ENCODE measurements around the gene VMP1. TPM values are rescaled to one million over a fixed set of nuclear protein-coding genes. Genes with fewer than 3 reads are reported as not detected.
A peak's percentile ranks its signal among the peaks of the same experiment; 100 is the strongest.

Gene VMP1
- total and polyA plus RNA-seq, 2 of the 13 experiments (the other 11 are each of a cell fraction or from before 2014, with no cell fraction given) = 186 to 271 TPM

- TF ChIP-seq CSRNP2 (CRISPR knock-in tag; conservative IDR thresholded peaks at IDR 0.05; ENCODE audit: low read depth) = no peak
- no peak for TF ChIP-seq JUND (CRISPR knock-in tag; IDR thresholded peaks at IDR 0.05)
- no peak for TF ChIP-seq SIX1 (CRISPR knock-in tag; IDR thresholded peaks at IDR 0.05; ENCODE audit: borderline replicate concordance)
- no peak for TF ChIP-seq TFAP4 (IDR thresholded peaks at IDR 0.05; ENCODE audit: borderline replicate concordance, low read depth)
- peak in 1 of 2 experiments; percentile 89; a peak in 2 of 4 replicates for TF ChIP-seq EP300 (IDR thresholded peaks at IDR 0.05; ENCODE audit: low read depth in 2 of 2, low read length in 2 of 2)
- TF ChIP-seq EP300 (CRISPR knock-in tag; IDR thresholded peaks at IDR 0.05; ENCODE audit: borderline replicate concordance) = peak; percentile 45; the same call in 1 of the 2 replicates
- peak; percentile 64 for TF ChIP-seq SKI (IDR thresholded peaks at IDR 0.05; ENCODE audit: partially characterized antibody)
- no peak for TF ChIP-seq SIN3A (IDR thresholded peaks at IDR 0.05; ENCODE audit: borderline replicate concordance, low read depth, low read length)
- TF ChIP-seq ZNF557 (CRISPR knock-in tag; IDR thresholded peaks at IDR 0.05) = no peak
- TF ChIP-seq ZNF138 (CRISPR knock-in tag; IDR thresholded peaks at IDR 0.05; ENCODE audit: low read depth) = no peak
- TF ChIP-seq RFXANK (CRISPR knock-in tag; IDR thresholded peaks at IDR 0.05) = no peak
- no peak for TF ChIP-seq ZNF878 (CRISPR knock-in tag; IDR thresholded peaks at IDR 0.05)
- no peak for TF ChIP-seq ZBTB44 (CRISPR knock-in tag; IDR thresholded peaks at IDR 0.05)
- TF ChIP-seq LBX2 (CRISPR knock-in tag; IDR thresholded peaks at IDR 0.05; ENCODE audit: borderline replicate concordance) = no peak
- no peak for TF ChIP-seq THAP7 (CRISPR knock-in tag; IDR thresholded peaks at IDR 0.05)
- TF ChIP-seq FLYWCH1 (CRISPR knock-in tag; IDR thresholded peaks at IDR 0.05) = no peak
- TF ChIP-seq ZNF737 (CRISPR knock-in tag; IDR thresholded peaks at IDR 0.05; ENCODE audit: borderline replicate concordance) = no peak
- no peak for TF ChIP-seq HNF1B (CRISPR knock-in tag; IDR thresholded peaks at IDR 0.05)
- TF ChIP-seq ZNF746 (CRISPR knock-in tag; IDR thresholded peaks at IDR 0.05) = no peak
- no peak for TF ChIP-seq SIN3B (IDR thresholded peaks at IDR 0.05; ENCODE audit: low read length)
- TF ChIP-seq KLF11 (CRISPR knock-in tag; IDR thresholded peaks at IDR 0.05) = no peak
- TF ChIP-seq ZNF607 (CRISPR knock-in tag; IDR thresholded peaks at IDR 0.05; ENCODE audit: borderline replicate concordance) = no peak
- no peak for TF ChIP-seq PHF8 (CRISPR knock-in tag; IDR thresholded peaks at IDR 0.05)
- peak; percentile 15; the same call in 1 of the 2 replicates for TF ChIP-seq ZKSCAN8 (CRISPR knock-in tag; IDR thresholded peaks at IDR 0.05; ENCODE audit: borderline replicate concordance)
- no peak for TF ChIP-seq ZNF292 (CRISPR knock-in tag; IDR thresholded peaks at IDR 0.05; ENCODE audit: borderline replicate concordance, low read depth)
Measured at GRCh38 chr17:59756236-59756818, 48.9 kb downstream of the VMP1 start (continued).
